Measurements from ENCODE around the gene SLC4A3. TPM values are rescaled to one million over a fixed set of nuclear protein-coding genes. Genes with fewer than 3 reads are reported as not detected.

Gene SLC4A3
- total and polyA plus RNA-seq, 12 donors, result 197 to 671 (median 370) TPM

DNA sequence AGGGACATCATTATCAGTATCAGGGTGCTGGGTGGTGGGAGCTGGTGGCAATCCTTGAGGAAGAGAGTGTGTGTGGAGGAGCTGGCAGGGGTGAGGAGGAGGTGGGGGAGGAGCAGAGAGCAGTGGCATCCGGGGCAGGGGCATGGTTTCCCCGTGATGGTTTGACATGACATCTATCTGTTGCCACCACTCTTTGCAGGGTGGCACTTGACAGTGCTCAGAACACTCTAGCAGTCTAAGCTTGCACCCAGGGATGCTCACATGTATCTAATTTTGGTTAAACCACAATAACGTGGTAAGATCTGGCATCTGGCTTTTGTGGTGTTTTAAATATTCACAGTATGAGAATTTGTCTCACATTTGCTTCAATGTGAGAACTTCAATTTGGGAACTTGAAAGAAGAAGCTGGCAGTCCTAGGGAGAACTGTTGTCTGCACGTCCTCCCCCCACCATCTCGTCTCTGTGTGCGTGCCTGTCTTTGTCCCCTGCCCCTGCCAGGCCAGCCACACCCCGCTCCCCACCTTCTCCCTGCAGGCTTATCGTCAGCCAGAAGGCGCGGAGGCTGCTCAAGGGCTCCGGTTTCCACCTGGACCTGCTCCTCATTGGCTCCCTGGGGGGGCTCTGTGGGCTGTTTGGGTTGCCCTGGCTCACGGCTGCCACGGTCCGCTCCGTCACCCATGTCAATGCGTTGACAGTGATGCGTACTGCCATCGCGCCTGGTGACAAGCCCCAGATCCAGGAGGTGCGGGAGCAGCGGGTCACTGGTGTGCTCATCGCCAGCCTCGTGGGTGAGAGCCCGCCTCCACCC is 11.7 kb downstream of the SLC4A3 start:
- H3K4me1 ChIP-seq, result peaks cover 15 to 98% (median 37%) of the 10 kb centered on the region in 9 donors
- peaks cover 0 to 34% (median 0%) of the 10 kb centered on the region in 9 donors for H3K36me3 ChIP-seq
- no peak for DNase-seq
- no peaks in the 10 kb centered on the region for H3K9me3 ChIP-seq
- WGBS, 2 donors, result 39 to 54% methylated on average over 24 of the region's 24 CpGs
- intact Hi-C loops (cut with DNase I), result loop anchor here in 1 of 10 donors (10.0 kb wide), 1 partner anchor 74 kb away; no protein-coding TSS in a partner anchor
- no peak overlapping the region for H3K4me3 ChIP-seq
- no peaks in the 10 kb centered on the region for H3K27me3 ChIP-seq
- H3K27ac ChIP-seq, result peak overlapping the region in 9 of 10 donors; percentile 14 to 99 (median 67)
- TF ChIP-seq, protein P1, sequence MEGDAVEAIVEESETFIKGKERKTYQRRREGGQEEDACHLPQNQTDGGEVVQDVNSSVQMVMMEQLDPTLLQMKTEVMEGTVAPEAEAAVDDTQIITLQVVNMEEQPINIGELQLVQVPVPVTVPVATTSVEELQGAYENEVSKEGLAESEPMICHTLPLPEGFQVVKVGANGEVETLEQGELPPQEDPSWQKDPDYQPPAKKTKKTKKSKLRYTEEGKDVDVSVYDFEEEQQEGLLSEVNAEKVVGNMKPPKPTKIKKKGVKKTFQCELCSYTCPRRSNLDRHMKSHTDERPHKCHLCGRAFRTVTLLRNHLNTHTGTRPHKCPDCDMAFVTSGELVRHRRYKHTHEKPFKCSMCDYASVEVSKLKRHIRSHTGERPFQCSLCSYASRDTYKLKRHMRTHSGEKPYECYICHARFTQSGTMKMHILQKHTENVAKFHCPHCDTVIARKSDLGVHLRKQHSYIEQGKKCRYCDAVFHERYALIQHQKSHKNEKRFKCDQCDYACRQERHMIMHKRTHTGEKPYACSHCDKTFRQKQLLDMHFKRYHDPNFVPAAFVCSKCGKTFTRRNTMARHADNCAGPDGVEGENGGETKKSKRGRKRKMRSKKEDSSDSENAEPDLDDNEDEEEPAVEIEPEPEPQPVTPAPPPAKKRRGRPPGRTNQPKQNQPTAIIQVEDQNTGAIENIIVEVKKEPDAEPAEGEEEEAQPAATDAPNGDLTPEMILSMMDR (IDR thresholded peaks at IDR 0.05), result no peak
- peak in 5 of 8 donors; percentile 7 to 31 (median 14) for ATAC-seq

DNA sequence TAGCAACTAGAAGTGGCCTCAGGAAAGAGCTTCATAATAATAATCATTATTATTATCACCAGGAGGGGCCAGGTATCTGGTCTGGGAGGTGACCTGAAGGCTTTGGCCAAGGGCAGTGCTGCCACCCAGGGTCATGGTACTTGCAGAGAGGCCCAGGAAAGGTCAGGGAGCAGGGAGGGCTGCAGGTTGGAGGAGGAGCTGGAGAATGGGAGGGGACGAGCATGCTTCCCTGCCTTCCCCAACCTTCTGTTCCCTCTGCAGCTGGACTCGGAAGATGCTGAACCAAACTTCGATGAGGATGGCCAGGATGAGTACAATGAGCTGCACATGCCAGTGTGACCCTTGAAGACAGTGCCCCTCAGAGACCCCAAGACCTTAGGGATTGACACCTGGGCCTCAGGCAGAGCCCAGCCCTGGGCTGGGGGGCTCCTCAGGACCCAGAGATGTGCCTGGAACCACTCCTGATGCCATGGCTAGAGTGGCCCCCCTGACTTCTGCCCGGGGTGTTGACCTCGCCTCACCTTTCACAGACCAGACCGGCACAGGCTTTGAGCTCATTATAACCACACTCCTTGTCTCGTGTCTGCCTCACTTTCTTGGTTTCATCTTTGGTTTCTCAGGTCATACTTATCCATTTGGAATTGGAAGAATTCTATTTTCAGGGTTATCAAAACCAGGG is 14.1 kb downstream of the SLC4A3 start:
- intact Hi-C loops (cut with DNase I), result loop anchor here in 9 of 10 donors (1.0 to 10.0 kb wide), 11 partner anchors 44 to 239 kb away; partner anchors contain the start of genes CHPF (in 6 of the 9), OBSL1 (in 2 of the 9), TMEM198 (in 2 of the 9) and INHA (in 1 of the 9)
- H3K27me3 ChIP-seq, result no peaks in the 10 kb centered on the region
- H3K27ac ChIP-seq, result peak overlapping the region in 9 of 10 donors; percentile 20 to 99 (median 85)
- H3K4me3 ChIP-seq, result no peak overlapping the region
- WGBS, 2 donors, result 46 to 49% methylated on average over 7 of the region's 7 CpGs
- H3K9me3 ChIP-seq, result no peaks in the 10 kb centered on the region
- TF ChIP-seq, protein P1 (IDR thresholded peaks at IDR 0.05), result no peak
- peak in 1 of 2 donors; percentile 3 for DNase-seq
- ATAC-seq, result no peak
- H3K4me1 ChIP-seq, result peaks cover 16 to 98% (median 46%) of the 10 kb centered on the region in 9 donors
- peaks cover 0 to 26% (median 0%) of the 10 kb centered on the region in 9 donors for H3K36me3 ChIP-seq

DNA sequence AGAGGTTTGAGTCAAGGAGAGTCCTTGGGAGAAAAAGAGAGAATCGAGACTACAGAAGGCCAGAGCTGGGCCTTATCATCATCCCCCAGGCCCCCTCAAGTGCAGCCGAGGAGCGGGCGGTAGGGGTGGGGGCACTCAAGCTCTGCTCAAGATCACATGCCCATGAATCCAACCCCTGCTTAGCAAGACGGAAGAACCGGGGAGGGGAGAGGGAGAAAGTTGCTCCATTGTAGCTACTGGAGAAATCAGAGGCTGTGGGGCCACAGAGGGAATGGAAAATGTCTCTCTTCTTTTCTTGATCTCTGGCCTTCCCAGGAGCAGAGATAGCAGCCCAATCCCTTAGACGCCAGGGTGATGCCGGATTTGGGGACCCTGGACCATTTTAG is 14.6 kb downstream of the SLC4A3 start:
- Histone ChIP-seq H3K27ac (peak overlapping the region in 9 of 10 donors; percentile 20 to 99 (median 85)), H3K9me3 (no peaks in the 10 kb centered on the region), H3K36me3 (peaks cover 0 to 24% (median 0%) of the 10 kb centered on the region in 9 donors), H3K27me3 (no peaks in the 10 kb centered on the region), H3K4me1 (peaks cover 16 to 93% (median 49%) of the 10 kb centered on the region in 9 donors), H3K4me3 (no peak overlapping the region)
- ATAC-seq (no peak), DNase-seq (peak in 1 of 2 donors; percentile 5)
- intact Hi-C loops (cut with DNase I), result loop anchor here in 9 of 10 donors (1.0 to 10.0 kb wide), 11 partner anchors 45 to 240 kb away; partner anchors contain the start of genes CHPF (in 6 of the 9), OBSL1 (in 2 of the 9), TMEM198 (in 2 of the 9) and INHA (in 1 of the 9)
- TF ChIP-seq, protein P1 (IDR thresholded peaks at IDR 0.05), result no peak
- 32% methylated on average over 8 of the region's 8 CpGs for WGBS, 2 donors
